ENCODE results near the gene REN. TPM values are rescaled to one million over a fixed set of nuclear protein-coding genes. Genes with fewer than 3 reads are reported as not detected.

The REN gene
- total and polyA plus RNA-seq, 4 donors = 0.23 to 0.75 (median 0.29) TPM

DNA sequence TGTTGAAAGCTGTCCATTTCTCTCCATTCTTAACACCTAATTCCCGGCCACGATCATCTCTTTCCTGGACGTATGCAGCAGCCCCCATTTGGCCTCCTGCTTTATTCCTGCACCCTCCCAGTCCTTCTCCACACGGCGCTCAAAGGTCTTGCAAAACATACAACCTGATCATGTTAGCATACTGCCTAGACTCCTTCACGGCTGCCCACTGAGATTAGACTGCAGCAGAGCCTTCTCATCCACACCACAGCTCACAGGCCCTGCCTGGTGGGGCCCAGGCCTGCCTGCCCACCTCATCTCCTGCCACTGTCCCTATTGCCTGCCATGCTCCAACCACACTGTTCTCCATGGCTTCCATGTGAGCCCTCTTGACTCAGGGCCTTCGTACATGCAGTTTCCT is 44.9 kb upstream of the REN start:
- no peaks in the 10 kb centered on the region for H3K9me3 ChIP-seq (ENCODE audit: control insufficient read depth in 4 of 4, insufficient read depth in 3 of 4, low read length in 3 of 4)
- H3K9ac ChIP-seq (ENCODE audit: insufficient read depth in 1 of 2, low read length in 2 of 2) = no peak overlapping the region
- peaks cover 0 to 8% (median 0%) of the 10 kb centered on the region in 5 donors for H3K4me1 ChIP-seq (ENCODE audit: control insufficient read depth in 5 of 5, insufficient read depth in 5 of 5, low read length in 5 of 5)
- TF ChIP-seq, protein P1, sequence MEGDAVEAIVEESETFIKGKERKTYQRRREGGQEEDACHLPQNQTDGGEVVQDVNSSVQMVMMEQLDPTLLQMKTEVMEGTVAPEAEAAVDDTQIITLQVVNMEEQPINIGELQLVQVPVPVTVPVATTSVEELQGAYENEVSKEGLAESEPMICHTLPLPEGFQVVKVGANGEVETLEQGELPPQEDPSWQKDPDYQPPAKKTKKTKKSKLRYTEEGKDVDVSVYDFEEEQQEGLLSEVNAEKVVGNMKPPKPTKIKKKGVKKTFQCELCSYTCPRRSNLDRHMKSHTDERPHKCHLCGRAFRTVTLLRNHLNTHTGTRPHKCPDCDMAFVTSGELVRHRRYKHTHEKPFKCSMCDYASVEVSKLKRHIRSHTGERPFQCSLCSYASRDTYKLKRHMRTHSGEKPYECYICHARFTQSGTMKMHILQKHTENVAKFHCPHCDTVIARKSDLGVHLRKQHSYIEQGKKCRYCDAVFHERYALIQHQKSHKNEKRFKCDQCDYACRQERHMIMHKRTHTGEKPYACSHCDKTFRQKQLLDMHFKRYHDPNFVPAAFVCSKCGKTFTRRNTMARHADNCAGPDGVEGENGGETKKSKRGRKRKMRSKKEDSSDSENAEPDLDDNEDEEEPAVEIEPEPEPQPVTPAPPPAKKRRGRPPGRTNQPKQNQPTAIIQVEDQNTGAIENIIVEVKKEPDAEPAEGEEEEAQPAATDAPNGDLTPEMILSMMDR (IDR thresholded peaks at IDR 0.05; ENCODE audit: control extremely low read depth, extremely low read depth) = no peak
- ATAC-seq (ENCODE audit: insufficient read depth, low FRiP score) (no peak), DNase-seq (no peak)
- no peak overlapping the region for H3K4me3 ChIP-seq
- no peaks in the 10 kb centered on the region for H3K36me3 ChIP-seq (ENCODE audit: control insufficient read depth in 4 of 4, insufficient read depth in 4 of 4, low read length in 4 of 4)
- no peak overlapping the region for H3K27ac ChIP-seq (ENCODE audit: low read depth in 1 of 2, low read length in 1 of 2)
- 77 to 81% methylated on average over 7 of the region's 7 CpGs for WGBS, 2 donors
- H3K27me3 ChIP-seq (ENCODE audit: control insufficient read depth in 3 of 3, insufficient read depth in 3 of 3, low read length in 2 of 3) = no peaks in the 10 kb centered on the region

DNA sequence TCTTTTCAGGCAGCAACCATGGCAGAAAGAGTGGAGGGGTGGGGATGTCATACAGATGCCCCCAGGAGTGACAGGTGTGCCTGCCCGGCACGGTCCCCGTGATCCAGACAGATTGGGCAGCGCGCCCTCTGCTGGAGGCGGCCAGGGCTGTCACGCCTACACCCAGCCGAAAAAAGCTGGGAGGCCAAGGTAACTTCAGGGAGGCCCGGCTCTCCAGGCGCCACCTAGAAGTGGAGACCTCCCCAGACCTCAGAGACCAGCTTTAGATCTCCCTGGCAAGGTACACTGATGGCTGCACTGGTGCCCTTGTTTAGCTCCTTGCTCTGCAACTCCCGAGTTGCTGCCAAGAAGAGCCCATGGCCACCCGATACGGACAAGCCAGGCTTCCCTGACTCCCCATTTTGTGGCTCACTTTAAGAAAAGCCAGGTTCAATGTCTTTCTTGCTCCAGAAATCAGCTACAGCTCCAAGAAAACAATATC is 41.0 kb upstream of the REN start:
- 20 to 22% methylated on average over 13 of the region's 13 CpGs for WGBS, 2 donors
- peaks cover 0 to 4% (median 0%) of the 10 kb centered on the region in 5 donors for H3K4me1 ChIP-seq (ENCODE audit: control insufficient read depth in 5 of 5, insufficient read depth in 5 of 5, low read length in 5 of 5)
- TF ChIP-seq, protein P1 (IDR thresholded peaks at IDR 0.05; ENCODE audit: control extremely low read depth, extremely low read depth) = peak; percentile 74
- H3K9me3 ChIP-seq (ENCODE audit: control insufficient read depth in 4 of 4, insufficient read depth in 3 of 4, low read length in 3 of 4) = no peaks in the 10 kb centered on the region
- peaks cover 0 to 3% (median 2%) of the 10 kb centered on the region in 3 donors for H3K27me3 ChIP-seq (ENCODE audit: control insufficient read depth in 3 of 3, insufficient read depth in 3 of 3, low read length in 2 of 3)
- peak; percentile 69 for ATAC-seq (ENCODE audit: insufficient read depth, low FRiP score)
- no peak overlapping the region for H3K4me3 ChIP-seq
- no peak overlapping the region for H3K27ac ChIP-seq (ENCODE audit: low read depth in 1 of 2, low read length in 1 of 2)
- peak; percentile 29 to 52 (median 38) for DNase-seq
- H3K9ac ChIP-seq (ENCODE audit: insufficient read depth in 1 of 2, low read length in 2 of 2) = no peak overlapping the region
- H3K36me3 ChIP-seq (ENCODE audit: control insufficient read depth in 4 of 4, insufficient read depth in 4 of 4, low read length in 4 of 4) = no peaks in the 10 kb centered on the region

DNA sequence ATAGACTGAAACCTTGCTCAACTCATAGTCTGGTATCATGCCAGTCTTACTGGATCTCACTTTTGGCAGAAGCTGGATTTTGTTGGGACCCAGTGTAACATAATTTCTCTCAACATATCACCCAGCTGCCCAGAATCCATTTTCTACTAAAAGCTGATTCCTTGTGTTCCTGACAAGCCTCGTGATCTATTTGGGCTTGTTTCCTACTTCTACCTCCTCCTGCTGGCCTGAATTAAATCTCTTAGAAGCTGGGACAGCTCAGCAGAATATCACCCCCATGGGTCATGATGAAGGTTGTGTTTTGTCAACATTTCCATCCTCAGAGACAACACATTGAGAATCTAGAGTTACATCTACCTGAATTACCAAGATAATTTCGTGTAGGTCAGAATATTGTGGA is 40.0 kb upstream of the REN start:
- Histone ChIP-seq H3K9me3 (ENCODE audit: control insufficient read depth in 4 of 4, insufficient read depth in 3 of 4, low read length in 3 of 4) (no peaks in the 10 kb centered on the region), H3K4me3 (no peak overlapping the region), H3K4me1 (ENCODE audit: control insufficient read depth in 5 of 5, insufficient read depth in 5 of 5, low read length in 5 of 5) (peaks cover 0 to 4% (median 0%) of the 10 kb centered on the region in 5 donors), H3K27me3 (ENCODE audit: control insufficient read depth in 3 of 3, insufficient read depth in 3 of 3, low read length in 2 of 3) (peaks cover 0 to 3% (median 2%) of the 10 kb centered on the region in 3 donors), H3K36me3 (ENCODE audit: control insufficient read depth in 4 of 4, insufficient read depth in 4 of 4, low read length in 4 of 4) (no peaks in the 10 kb centered on the region), H3K9ac (ENCODE audit: insufficient read depth in 1 of 2, low read length in 2 of 2) (no peak overlapping the region), H3K27ac (ENCODE audit: low read depth in 1 of 2, low read length in 1 of 2) (no peak overlapping the region)
- DNase-seq = no peak
- 59 to 68% methylated on average over 2 of the region's 2 CpGs for WGBS, 2 donors
- TF ChIP-seq, protein P1 (IDR thresholded peaks at IDR 0.05; ENCODE audit: control extremely low read depth, extremely low read depth) = no peak
- no peak for ATAC-seq (ENCODE audit: insufficient read depth, low FRiP score)

DNA sequence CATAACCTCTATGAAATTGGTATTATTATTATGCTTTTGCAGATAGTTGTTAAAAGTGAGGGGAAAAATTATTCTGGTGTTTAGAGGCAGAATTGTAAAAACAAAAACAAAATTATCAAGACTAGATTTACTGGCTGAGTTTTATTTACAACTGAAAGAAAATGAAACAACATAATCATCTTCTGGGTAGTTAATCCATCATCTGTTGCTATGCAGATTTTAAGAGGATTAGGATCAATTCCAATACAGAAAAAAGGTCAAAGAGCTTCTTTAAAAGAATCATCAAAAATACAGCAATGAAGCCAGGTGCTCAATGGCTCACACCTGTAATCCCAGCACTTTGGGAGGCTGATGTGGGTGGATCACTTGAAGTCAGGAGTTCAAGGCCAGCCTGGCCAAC is 39.3 kb upstream of the REN start:
- Histone ChIP-seq H3K27me3 (ENCODE audit: control insufficient read depth in 3 of 3, insufficient read depth in 3 of 3, low read length in 2 of 3) (peaks cover 0 to 3% (median 2%) of the 10 kb centered on the region in 3 donors), H3K36me3 (ENCODE audit: control insufficient read depth in 4 of 4, insufficient read depth in 4 of 4, low read length in 4 of 4) (no peaks in the 10 kb centered on the region), H3K27ac (ENCODE audit: low read depth in 1 of 2, low read length in 1 of 2) (no peak overlapping the region), H3K9ac (ENCODE audit: insufficient read depth in 1 of 2, low read length in 2 of 2) (no peak overlapping the region), H3K4me3 (no peak overlapping the region), H3K4me1 (ENCODE audit: control insufficient read depth in 5 of 5, insufficient read depth in 5 of 5, low read length in 5 of 5) (peaks cover 0 to 4% (median 0%) of the 10 kb centered on the region in 5 donors), H3K9me3 (ENCODE audit: control insufficient read depth in 4 of 4, insufficient read depth in 3 of 4, low read length in 3 of 4) (no peaks in the 10 kb centered on the region)
- TF ChIP-seq, protein P1 (IDR thresholded peaks at IDR 0.05; ENCODE audit: control extremely low read depth, extremely low read depth) = no peak
- DNase-seq = no peak
- ATAC-seq (ENCODE audit: insufficient read depth, low FRiP score) = no peak
